Endothelial cell of umbilical vein (primary cell): Measurements from ENCODE around the gene RFNG.

Experiments
- EZH2 ChIP-seq: IDR thresholded peaks from 2 replicates; pipeline ENCODE4 v1.6.1; 2012; ENCODE audit warnings: borderline replicate concordance, low read depth, mild to moderate bottlenecking, moderate library complexity, low read length, inconsistent platforms; ENCODE audit not compliant: severe bottlenecking
- JUN ChIP-seq: IDR thresholded peaks from 2 replicates; pipeline ENCODE4 v1.6.1; 2011; ENCODE audit warnings: borderline replicate concordance, low read depth; ENCODE audit not compliant: insufficient read length, insufficient read depth
- MYC ChIP-seq: IDR thresholded peaks from one replicate; pipeline ENCODE4 v1.6.1; 2011; ENCODE audit warnings: mild to moderate bottlenecking, low read depth, low read length
- POLR2A ChIP-seq: IDR thresholded peaks from 2 replicates; pipeline ENCODE4 v1.6.1; 2012; ENCODE audit warnings: low read depth, mild to moderate bottlenecking, control low read depth, low read length
- POLR2AphosphoS5 ChIP-seq: IDR thresholded peaks from 2 replicates; pipeline ENCODE4 v1.6.1; 2012; ENCODE audit warnings: low read depth, mild to moderate bottlenecking, control low read depth, low read length, moderate library complexity; ENCODE audit not compliant: insufficient read depth
- TF ChIP-seq, protein P1 (sequence below), 2 donors: IDR thresholded peaks; 1 replicate in 1 of 2; 2 replicates in 1 of 2; pipeline ENCODE4 v1.5.1; 2011; ENCODE audit warnings: low read length in 2 of 2, mild to moderate bottlenecking in 2 of 2, moderate library complexity in 2 of 2, control low read depth in 1 of 2, inconsistent platforms in 1 of 2, low read depth in 1 of 2; ENCODE audit not compliant: insufficient read depth in 1 of 2; ENCODE audit errors: extremely low read depth in 1 of 2
- TF ChIP-seq, protein P2 (sequence below): IDR thresholded peaks from 2 replicates; pipeline ENCODE4 v1.6.1; 2011; ENCODE audit not compliant: insufficient read depth, insufficient read length

DNA sequence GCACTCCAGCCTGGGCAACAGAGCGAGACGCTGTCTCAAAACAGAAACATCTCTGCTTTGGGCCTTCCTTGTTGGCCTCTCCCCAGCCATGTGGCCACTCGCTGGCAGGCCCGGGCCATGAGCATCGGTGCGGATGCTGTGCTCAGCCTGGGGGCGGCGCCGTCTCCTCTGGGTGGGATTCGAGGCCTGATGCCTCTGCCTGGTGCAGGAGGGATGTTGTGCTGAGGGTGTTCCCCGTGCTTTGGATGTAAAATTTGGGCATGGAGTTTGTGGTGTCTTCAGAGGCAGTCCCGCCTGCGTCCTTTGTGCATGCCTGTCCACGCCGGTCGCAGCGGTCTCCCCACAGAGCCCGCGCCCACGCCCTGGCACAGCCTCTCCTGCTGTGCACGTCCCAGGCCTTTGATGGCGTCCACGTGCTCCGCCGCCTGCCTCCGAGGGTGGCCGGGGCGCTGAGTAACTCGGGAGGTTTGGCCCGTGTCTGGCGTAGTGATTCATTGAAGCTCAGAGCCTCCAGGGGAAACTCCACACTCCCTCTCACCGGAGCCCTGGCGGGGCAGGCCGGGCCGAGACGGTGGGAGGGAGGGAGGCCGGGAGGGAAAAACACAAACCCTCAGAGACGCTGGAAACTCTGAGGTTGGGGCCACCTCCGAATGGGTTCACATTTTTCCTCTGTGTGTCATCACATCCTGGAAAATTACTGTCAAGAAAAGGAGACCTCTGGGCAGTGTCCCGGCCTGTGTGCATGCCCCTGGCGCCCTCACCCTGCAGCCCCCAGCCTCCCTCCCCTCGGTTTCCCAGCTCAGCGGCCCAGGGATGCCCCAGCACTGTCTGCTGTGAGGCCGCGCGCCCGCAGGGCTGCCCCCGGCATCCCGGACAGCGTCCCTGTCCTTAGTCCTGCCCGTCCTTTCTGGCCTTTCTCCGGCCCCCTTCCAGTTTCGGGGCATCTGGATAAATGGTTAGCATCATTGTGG, 47.9 kb downstream of the RFNG start:
- TF ChIP-seq, protein P1, sequence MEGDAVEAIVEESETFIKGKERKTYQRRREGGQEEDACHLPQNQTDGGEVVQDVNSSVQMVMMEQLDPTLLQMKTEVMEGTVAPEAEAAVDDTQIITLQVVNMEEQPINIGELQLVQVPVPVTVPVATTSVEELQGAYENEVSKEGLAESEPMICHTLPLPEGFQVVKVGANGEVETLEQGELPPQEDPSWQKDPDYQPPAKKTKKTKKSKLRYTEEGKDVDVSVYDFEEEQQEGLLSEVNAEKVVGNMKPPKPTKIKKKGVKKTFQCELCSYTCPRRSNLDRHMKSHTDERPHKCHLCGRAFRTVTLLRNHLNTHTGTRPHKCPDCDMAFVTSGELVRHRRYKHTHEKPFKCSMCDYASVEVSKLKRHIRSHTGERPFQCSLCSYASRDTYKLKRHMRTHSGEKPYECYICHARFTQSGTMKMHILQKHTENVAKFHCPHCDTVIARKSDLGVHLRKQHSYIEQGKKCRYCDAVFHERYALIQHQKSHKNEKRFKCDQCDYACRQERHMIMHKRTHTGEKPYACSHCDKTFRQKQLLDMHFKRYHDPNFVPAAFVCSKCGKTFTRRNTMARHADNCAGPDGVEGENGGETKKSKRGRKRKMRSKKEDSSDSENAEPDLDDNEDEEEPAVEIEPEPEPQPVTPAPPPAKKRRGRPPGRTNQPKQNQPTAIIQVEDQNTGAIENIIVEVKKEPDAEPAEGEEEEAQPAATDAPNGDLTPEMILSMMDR (IDR thresholded peaks at IDR 0.05; ENCODE audit: extremely low read depth in 1 of 2, insufficient read depth in 1 of 2, low read depth in 1 of 2, low read length in 2 of 2) = no peak
- TF ChIP-seq POLR2A (no peak), EZH2 (no peak), MYC (peak; percentile 87), POLR2AphosphoS5 (peak; percentile 46), JUN (peak; percentile 69)
- TF ChIP-seq, protein P2, sequence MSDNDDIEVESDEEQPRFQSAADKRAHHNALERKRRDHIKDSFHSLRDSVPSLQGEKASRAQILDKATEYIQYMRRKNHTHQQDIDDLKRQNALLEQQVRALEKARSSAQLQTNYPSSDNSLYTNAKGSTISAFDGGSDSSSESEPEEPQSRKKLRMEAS = peak; percentile 89
